Spleen (tissue), 11 donors: ENCODE results near the gene HOXB6. TPM values are rescaled to one million over a fixed set of nuclear protein-coding genes. Genes with fewer than 3 reads are reported as not detected.
A peak's percentile ranks its signal among the peaks of the same experiment; 100 is the strongest.

Experiments
- DNase-seq: peaks from one replicate; pipeline ENCODE4 v3.0.0-alpha.2; 2020
- H3K27ac ChIP-seq, 8 donors: fragments of 200-600 bp; sonication (generic) in 7 of 8; 1 replicate in 4 of 8; 2 replicates in 4 of 8; pipeline versions ENCODE4 v1.5.0 to v1.8.0; 2016 to 2021; ENCODE audit warnings: inconsistent platforms in 4 of 8, mild to moderate bottlenecking in 4 of 8, moderate library complexity in 1 of 8
- H3K27me3 ChIP-seq, 7 donors: fragments of 200-600 bp; sonication (generic) in 6 of 7; replicated peaks in 1 of 7; 1 replicate in 4 of 7; 2 replicates in 3 of 7; pipeline versions ENCODE4 v1.5.0 to v1.8.0; 2016 to 2021; ENCODE audit warnings: inconsistent platforms in 3 of 7, mild to moderate bottlenecking in 1 of 7
- H3K36me3 ChIP-seq, 6 donors: fragments of 200-600 bp; sonication (generic) in 5 of 6; 1 replicate in 4 of 6; 2 replicates in 2 of 6; pipeline versions ENCODE4 v1.5.0 to v1.8.0; 2016 to 2021; ENCODE audit warnings: inconsistent platforms in 2 of 6
- H3K4me1 ChIP-seq, 6 donors: fragments of 200-600 bp; sonication (generic) in 5 of 6; 1 replicate in 3 of 6; 2 replicates in 3 of 6; pipeline versions ENCODE4 v1.5.0 to v1.8.0; 2016 to 2021; ENCODE audit warnings: inconsistent platforms in 3 of 6
- H3K4me3 ChIP-seq, 8 donors: fragments of 200-600 bp; sonication (generic) in 7 of 8; 1 replicate in 4 of 8; 2 replicates in 4 of 8; pipeline versions ENCODE4 v1.5.0 to v1.8.0; 2016 to 2021; ENCODE audit warnings: inconsistent platforms in 4 of 8, mild to moderate bottlenecking in 4 of 8, moderate library complexity in 2 of 8
- H3K9me3 ChIP-seq, 8 donors: fragments of 200-600 bp; sonication (generic) in 7 of 8; 1 replicate in 4 of 8; 2 replicates in 4 of 8; pipeline versions ENCODE4 v1.5.0 to v1.8.0; 2016 to 2021; ENCODE audit warnings: inconsistent platforms in 4 of 8
- POLR2A ChIP-seq, 3 donors: fragments of 450-650 bp; IDR thresholded peaks; one replicate each; pipeline ENCODE4 v1.5.1; 2017; ENCODE audit warnings: antibody characterized with exemption in 3 of 3, mild to moderate bottlenecking in 1 of 3
- POLR2AphosphoS5 ChIP-seq, 3 donors: sonication (generic); formaldehyde crosslinking; IDR thresholded peaks; one replicate each; pipeline ENCODE4 v1.5.1; 2017; ENCODE audit warnings: antibody characterized with exemption in 3 of 3
- WGBS, 5 donors: extraction: QIAGEN DNeasy Blood & Tissue Kit in 3 of 5; methylation state at CpG; one replicate each; pipeline versions ENCODE4 v1.1.5 to v1.1.7; 2013 to 2018; 5-methylcytosine and 5-hydroxymethylcytosine counted together
- intact Hi-C: fragments of 100-400 bp; cut with DNase I; formaldehyde crosslinking; loops from one replicate; pipeline ENCODE4 v1.15.0; 2023; ENCODE audit warnings: low total_unique reads
- polyA plus RNA-seq, 3 donors: library from polyadenylated mRNA; stranded (reverse); fragments of 200-250 nt; gene quantifications; one replicate each; pipeline ENCODE4 v1.2.1, GENCODE V29; 2013
- total RNA-seq, 7 donors: library from RNA; depleted of rRNA in 3 of 7; stranded (reverse); fragments of >200 nt in 3 of 7; fragmentation: NEBNext Ultra II Directional in 4 of 7; extraction: Animal tissue kit (Norgen Biotek cat#: 25700) in 4 of 7; gene quantifications; one replicate each; pipeline versions ENCODE4 v1.1.0 to v1.2.1, GENCODE V29; 2016 to 2021
- TF ChIP-seq, protein P1 (sequence below), 11 experiments: fragments of 200-600 bp in 7 of 11; fragments of 450-650 bp in 4 of 11; sonication (generic) in 4 of 11; IDR thresholded peaks in 8 of 11; conservative IDR thresholded peaks in 3 of 11; 1 replicate in 7 of 11; 2 replicates in 4 of 11; pipeline versions ENCODE4 v1.4.0 to v1.8.0; 2016 to 2021; ENCODE audit warnings: antibody characterized with exemption in 11 of 11, inconsistent platforms in 4 of 11, mild to moderate bottlenecking in 1 of 11
- donor health status: healthy with polysubstance abuse.
- donor health status: DM: no; HTN: no; CAD: no; lungs with moderate emphysema.
- donor health status: DM: no; HTN: no; CAD: no.
- donor health status: Bipolar disorder and iron deficiency.
- donor health status: healthy.
- donor health status: DM: no; HTN: no; CAD: no.
- donor health status: DM: yes; HTN: yes; CAD: no.

HOXB6 gene
- total and polyA plus RNA-seq, 10 donors: 1.2 to 4.5 (median 2.9) TPM

DNA sequence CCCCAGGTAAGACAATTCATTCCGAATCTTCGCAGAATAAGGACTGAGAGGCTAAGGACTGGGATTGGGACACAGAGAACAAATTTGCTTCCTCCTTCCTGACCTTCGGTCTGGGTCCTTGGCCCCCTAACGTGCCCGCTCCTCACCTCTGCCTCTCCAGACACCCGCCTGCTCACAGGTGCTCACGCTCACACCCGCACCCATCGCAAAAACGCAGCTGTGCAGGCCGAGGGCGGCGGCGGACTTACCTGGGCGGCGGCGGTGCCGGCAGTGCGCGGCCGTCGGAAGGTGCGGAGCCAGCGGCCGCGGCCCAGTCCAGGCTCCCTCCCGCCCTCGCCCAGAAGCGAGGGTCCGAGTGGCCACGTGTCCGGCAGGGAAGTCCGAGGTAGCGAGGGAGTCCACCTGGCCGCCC, 28.5 kb upstream of the HOXB6 start:
- intact Hi-C loops: no loop called here
- Histone ChIP-seq H3K4me1 (peaks cover 3 to 23% (median 7%) of the 10 kb centered on the region in 6 donors), H3K9me3 (no peaks in the 10 kb centered on the region), H3K4me3 (peak overlapping the region in 1 of 8 donors; percentile 39), H3K27ac (no peak overlapping the region), H3K36me3 (no peaks in the 10 kb centered on the region), H3K27me3 (peaks cover 16 to 100% (median 100%) of the 10 kb centered on the region in 7 donors)
- 43 to 60% (median 50%) methylated on average over 25 to 35 of the region's 35 CpGs for WGBS, 5 donors
- no peak for TF ChIP-seq POLR2AphosphoS5 (IDR thresholded peaks at IDR 0.05)
- TF ChIP-seq, protein P1, sequence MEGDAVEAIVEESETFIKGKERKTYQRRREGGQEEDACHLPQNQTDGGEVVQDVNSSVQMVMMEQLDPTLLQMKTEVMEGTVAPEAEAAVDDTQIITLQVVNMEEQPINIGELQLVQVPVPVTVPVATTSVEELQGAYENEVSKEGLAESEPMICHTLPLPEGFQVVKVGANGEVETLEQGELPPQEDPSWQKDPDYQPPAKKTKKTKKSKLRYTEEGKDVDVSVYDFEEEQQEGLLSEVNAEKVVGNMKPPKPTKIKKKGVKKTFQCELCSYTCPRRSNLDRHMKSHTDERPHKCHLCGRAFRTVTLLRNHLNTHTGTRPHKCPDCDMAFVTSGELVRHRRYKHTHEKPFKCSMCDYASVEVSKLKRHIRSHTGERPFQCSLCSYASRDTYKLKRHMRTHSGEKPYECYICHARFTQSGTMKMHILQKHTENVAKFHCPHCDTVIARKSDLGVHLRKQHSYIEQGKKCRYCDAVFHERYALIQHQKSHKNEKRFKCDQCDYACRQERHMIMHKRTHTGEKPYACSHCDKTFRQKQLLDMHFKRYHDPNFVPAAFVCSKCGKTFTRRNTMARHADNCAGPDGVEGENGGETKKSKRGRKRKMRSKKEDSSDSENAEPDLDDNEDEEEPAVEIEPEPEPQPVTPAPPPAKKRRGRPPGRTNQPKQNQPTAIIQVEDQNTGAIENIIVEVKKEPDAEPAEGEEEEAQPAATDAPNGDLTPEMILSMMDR (IDR thresholded peaks at IDR 0.05 in 8 of 11, conservative IDR thresholded peaks at IDR 0.05 in 3 of 11): no peak
- TF ChIP-seq POLR2A (IDR thresholded peaks at IDR 0.05): no peak
- DNase-seq: no peak

DNA sequence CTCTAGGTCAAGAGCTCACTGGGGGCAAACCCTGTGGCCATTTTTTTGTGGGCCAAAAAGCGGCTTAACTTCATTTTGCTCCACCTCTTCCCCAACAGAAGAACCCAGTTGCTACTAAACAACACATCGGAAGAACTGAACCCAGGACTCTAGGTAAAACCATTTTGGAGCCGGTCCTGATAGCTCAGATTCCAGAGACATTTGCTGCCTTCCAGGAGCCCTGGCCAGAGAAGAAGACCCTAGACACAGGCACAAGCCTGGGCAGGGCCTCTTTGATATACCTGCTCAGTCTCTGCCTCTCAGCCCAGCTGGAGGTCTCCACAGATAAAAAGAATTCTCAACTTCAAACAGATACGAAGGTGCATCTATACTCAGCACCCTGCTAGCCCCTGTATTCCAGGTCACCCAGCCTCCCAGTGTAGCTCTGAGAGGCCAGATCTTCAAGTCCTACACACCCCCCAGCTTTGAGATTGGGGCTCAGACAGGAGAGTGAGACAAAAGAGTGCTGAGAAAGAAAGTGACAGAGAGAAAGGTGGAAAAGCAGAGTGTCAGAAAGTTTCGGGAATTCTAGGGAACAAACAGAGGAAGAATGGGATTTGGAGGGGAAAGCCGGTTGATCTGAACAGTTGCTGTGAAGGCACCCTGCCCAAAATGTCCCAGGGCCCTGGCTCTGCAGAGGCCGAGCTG, 27.9 kb upstream of the HOXB6 start:
- WGBS, 5 donors: 54 to 73% (median 69%) methylated on average over 6 to 7 of the region's 7 CpGs
- TF ChIP-seq POLR2A (IDR thresholded peaks at IDR 0.05): no peak
- TF ChIP-seq POLR2AphosphoS5 (IDR thresholded peaks at IDR 0.05): no peak
- TF ChIP-seq, protein P1 (IDR thresholded peaks at IDR 0.05 in 8 of 11, conservative IDR thresholded peaks at IDR 0.05 in 3 of 11): no peak
- Histone ChIP-seq H3K36me3 (no peaks in the 10 kb centered on the region), H3K4me3 (no peak overlapping the region), H3K9me3 (no peaks in the 10 kb centered on the region), H3K27me3 (peaks cover 16 to 100% (median 100%) of the 10 kb centered on the region in 7 donors), H3K4me1 (peaks cover 3 to 23% (median 7%) of the 10 kb centered on the region in 6 donors), H3K27ac (no peak overlapping the region)
- intact Hi-C loops: no loop called here
- DNase-seq: no peak

DNA sequence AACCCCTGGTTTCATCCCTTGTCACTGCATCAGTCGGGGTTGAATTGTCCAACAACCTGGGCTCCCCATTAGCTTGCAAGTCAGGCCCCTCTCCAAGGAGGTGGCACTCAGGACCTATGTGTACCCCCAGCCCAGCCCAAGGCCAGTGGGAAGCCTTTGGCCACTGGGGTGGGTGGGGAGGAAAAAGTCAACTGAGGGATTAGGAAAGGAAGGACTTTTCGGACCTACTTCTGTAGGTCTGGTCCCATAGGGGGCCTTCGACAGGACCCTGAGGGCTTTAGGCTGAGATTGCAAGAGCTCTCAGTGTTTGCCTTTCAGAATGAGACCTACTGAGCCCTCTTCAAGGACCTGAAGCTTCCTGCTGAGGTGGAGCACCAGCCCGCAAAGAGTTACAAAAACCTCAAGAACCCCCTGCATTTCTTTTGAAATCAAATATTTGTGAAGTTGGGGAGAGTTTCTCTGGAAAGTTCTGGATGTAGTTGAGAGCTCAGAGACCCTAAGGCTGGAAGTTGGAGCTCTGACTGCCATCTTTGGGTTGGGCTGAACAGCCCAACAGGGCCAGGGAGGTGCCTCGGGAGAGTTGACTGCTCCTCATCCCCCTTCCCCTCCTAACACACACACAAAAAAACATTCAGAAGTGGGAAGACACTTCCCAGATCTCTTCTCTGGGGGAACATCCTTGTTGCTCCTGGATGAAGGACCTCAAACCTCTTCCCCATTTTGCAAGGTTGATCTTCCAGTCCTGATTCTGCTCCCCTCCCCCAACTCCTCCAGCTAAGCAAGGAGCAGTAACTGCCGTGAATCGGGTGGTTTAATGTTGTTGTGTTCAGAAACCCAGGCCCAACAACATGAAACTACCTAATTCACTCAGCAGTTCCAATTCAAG, 27.1 kb upstream of the HOXB6 start:
- TF ChIP-seq POLR2AphosphoS5 (IDR thresholded peaks at IDR 0.05): no peak
- no peak for TF ChIP-seq POLR2A (IDR thresholded peaks at IDR 0.05)
- TF ChIP-seq, protein P1 (IDR thresholded peaks at IDR 0.05 in 8 of 11, conservative IDR thresholded peaks at IDR 0.05 in 3 of 11): no peak

More for the DNA sequence above, 27.1 kb upstream of the HOXB6 start:
- 38 to 71% (median 65%) methylated on average over 7 of the region's 7 CpGs for WGBS, 5 donors
- no peak for DNase-seq
- H3K4me1 ChIP-seq: peaks cover 4 to 27% (median 9%) of the 10 kb centered on the region in 6 donors
- no peak overlapping the region for H3K27ac ChIP-seq
- no peak overlapping the region for H3K4me3 ChIP-seq
- intact Hi-C loops: no loop called here
- H3K36me3 ChIP-seq: no peaks in the 10 kb centered on the region
- H3K27me3 ChIP-seq: peaks cover 19 to 100% (median 100%) of the 10 kb centered on the region in 7 donors
- H3K9me3 ChIP-seq: no peaks in the 10 kb centered on the region
